Thoracic aorta (tissue), 2 donors: ENCODE data around the gene CRYGB. TPM values are rescaled to one million over a fixed set of nuclear protein-coding genes. Genes with fewer than 3 reads are reported as not detected.
A peak's percentile ranks its signal among the peaks of the same experiment; 100 is the strongest.
"Not testable (repeated sequence)": the region's sequence is repeated elsewhere in the genome, so short reads cannot be mapped to it uniquely, and the experiment has no call there.

Experiments used
- ATAC-seq: fragments of 150-250 bp; one replicate; pipeline ENCODE4 v1.8.0; 2017; ENCODE audit warnings: low read depth; ENCODE audit not compliant: insufficient number of reproducible peaks, low FRiP score
- DNase-seq: peaks from one replicate; pipeline ENCODE4 v3.0.0-alpha.2; 2020; ENCODE audit warnings: low spot score
- H3K27ac ChIP-seq, 2 donors: fragments of 200-600 bp; sonication (generic); 1 replicate in 1 of 2; 2 replicates in 1 of 2; pipeline ENCODE4 v1.5.1; 2016; ENCODE audit warnings: mild to moderate bottlenecking in 2 of 2, moderate library complexity in 2 of 2
- H3K27me3 ChIP-seq: fragments of 200-600 bp; sonication (generic); replicated peaks from 2 replicates; pipeline ENCODE4 v1.6.0; 2016; ENCODE audit warnings: mild to moderate bottlenecking; ENCODE audit not compliant: insufficient read depth
- H3K36me3 ChIP-seq: fragments of 200-600 bp; sonication (generic); one replicate; pipeline ENCODE4 v1.5.1; 2016
- H3K4me1 ChIP-seq, 2 donors: fragments of 200-600 bp; sonication (generic); 1 replicate in 1 of 2; 2 replicates in 1 of 2; pipeline versions ENCODE4 v1.5.1 to v1.6.0; 2016; ENCODE audit warnings: low read depth in 2 of 2, mild to moderate bottlenecking in 1 of 2; ENCODE audit not compliant: control insufficient read depth in 1 of 2
- H3K4me3 ChIP-seq: fragments of 200-600 bp; sonication (generic); 2 replicates; pipeline ENCODE4 v1.5.1; 2016; ENCODE audit warnings: mild to moderate bottlenecking
- H3K9me3 ChIP-seq: fragments of 200-600 bp; sonication (generic); 2 replicates; pipeline ENCODE4 v1.5.1; 2016
- CTCF ChIP-seq: fragments of 200-600 bp; sonication (generic); IDR thresholded peaks from one replicate; pipeline ENCODE4 v1.5.1; 2019; ENCODE audit warnings: antibody characterized with exemption
- total RNA-seq, 2 donors: library from RNA; depleted of rRNA; stranded (reverse); fragments of >200 nt; gene quantifications; one replicate each; pipeline versions ENCODE4 v1.1.0 to v1.2.3, GENCODE V29; 2016

The CRYGB gene
- total RNA-seq, 2 donors from 2014 or later = not detected

DNA sequence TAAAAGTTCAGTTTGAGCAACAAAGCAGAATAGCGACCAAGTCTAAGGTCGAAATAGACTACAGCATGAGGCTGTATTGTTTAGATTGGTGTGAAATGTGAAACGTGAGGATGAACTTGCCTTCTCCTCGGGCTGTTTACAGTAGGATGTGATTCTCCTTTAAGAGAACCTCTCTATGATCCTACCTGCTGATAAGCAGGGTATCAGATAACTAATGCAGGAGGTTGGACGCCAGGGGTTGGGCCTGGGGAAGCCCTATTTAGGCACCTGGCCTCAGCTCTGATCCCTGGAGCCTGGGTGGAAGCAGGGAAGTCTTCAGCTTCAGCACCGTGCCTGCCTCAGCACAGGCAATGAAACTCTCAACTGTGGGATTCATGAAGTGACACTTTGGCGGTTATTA lies 33.0 kb downstream of the CRYGB start:
- no peak for ATAC-seq
- no peaks in the 10 kb centered on the region for H3K36me3 ChIP-seq

DNA sequence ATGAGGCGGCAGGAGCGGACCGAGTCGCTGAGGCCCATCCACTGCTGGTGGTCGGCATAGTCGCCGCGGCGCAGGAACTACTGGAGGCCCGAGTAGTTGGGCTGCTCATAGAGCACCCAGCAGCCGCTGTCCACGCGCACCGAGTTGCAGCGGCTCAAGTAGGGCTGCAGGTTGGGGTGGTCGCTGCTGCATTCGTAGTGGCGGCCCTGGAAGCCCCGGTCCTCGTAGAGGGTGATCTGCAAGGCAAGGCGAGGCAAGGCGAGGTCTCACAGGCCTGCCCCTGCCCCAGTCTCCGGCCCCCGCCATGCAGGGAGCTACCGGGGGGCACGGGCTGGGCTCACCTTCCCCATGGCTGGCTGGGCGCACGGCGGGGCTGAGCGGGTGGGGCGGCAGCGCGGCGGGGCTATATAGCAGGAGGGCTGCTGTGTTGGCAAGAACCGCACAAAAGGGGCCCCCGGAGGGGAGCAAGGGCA lies 33.6 kb downstream of the CRYGB start:
- not testable (repeated sequence) for H3K9me3 ChIP-seq, DNase-seq, H3K27ac ChIP-seq, H3K36me3 ChIP-seq, ATAC-seq, H3K4me1 ChIP-seq, H3K27me3 ChIP-seq
- H3K4me3 ChIP-seq = peak overlapping the region; percentile 36

More for the DNA sequence above, 33.0 kb downstream of the CRYGB start:
- Histone ChIP-seq H3K9me3 (no peaks in the 10 kb centered on the region), H3K27ac (no peak overlapping the region), H3K27me3 (no peaks in the 10 kb centered on the region), H3K4me1 (no peaks in the 10 kb centered on the region), H3K4me3 (no peak overlapping the region)
- TF ChIP-seq CTCF = no peak
- DNase-seq = no peak

- DNase-seq = no peak
- no peaks in the 10 kb centered on the region for H3K27me3 ChIP-seq
- no peak for ATAC-seq
- H3K4me1 ChIP-seq = no peaks in the 10 kb centered on the region
- no peaks in the 10 kb centered on the region for H3K9me3 ChIP-seq
- no peak for TF ChIP-seq CTCF
- no peak overlapping the region for H3K4me3 ChIP-seq
- H3K27ac ChIP-seq = no peak overlapping the region
- no peaks in the 10 kb centered on the region for H3K36me3 ChIP-seq
Observed at GRCh38 chr2:208103616-208104015, 42.3 kb downstream of the CRYGB start.

GRCh38 chr2:208101716-208102631 lies 44.0 kb downstream of the CRYGB start:
- no peak for ATAC-seq

GRCh38 chr2:208099682-208100470 lies 46.1 kb downstream of the CRYGB start:
- DNase-seq (no peak), ATAC-seq (no peak)
- no peaks in the 10 kb centered on the region for H3K36me3 ChIP-seq
- H3K27ac ChIP-seq = no peak overlapping the region
- H3K4me3 ChIP-seq = no peak overlapping the region
- no peaks in the 10 kb centered on the region for H3K9me3 ChIP-seq
- TF ChIP-seq CTCF = no peak
- no peaks in the 10 kb centered on the region for H3K27me3 ChIP-seq
- no peaks in the 10 kb centered on the region for H3K4me1 ChIP-seq

More at GRCh38 chr2:208101716-208102631, 44.0 kb downstream of the CRYGB start:
- no peak overlapping the region for H3K4me3 ChIP-seq
- H3K36me3 ChIP-seq = no peaks in the 10 kb centered on the region
- no peak for TF ChIP-seq CTCF
- H3K27me3 ChIP-seq = no peaks in the 10 kb centered on the region
- H3K9me3 ChIP-seq = no peaks in the 10 kb centered on the region
- no peaks in the 10 kb centered on the region for H3K4me1 ChIP-seq
- H3K27ac ChIP-seq = no peak overlapping the region
- no peak for DNase-seq

GRCh38 chr2:208098701-208099100 lies 47.3 kb downstream of the CRYGB start:
- H3K9me3 ChIP-seq, H3K27ac ChIP-seq, H3K4me1 ChIP-seq, H3K36me3 ChIP-seq, H3K4me3 ChIP-seq, H3K27me3 ChIP-seq, ATAC-seq, DNase-seq: not testable (repeated sequence)
